Measurements from ENCODE around the gene PIK3R6. TPM values are rescaled to one million over a fixed set of nuclear protein-coding genes. Genes with fewer than 3 reads are reported as not detected.

Gene PIK3R6
- total and polyA plus RNA-seq, 12 donors, result 0.17 to 1.7 (median 0.83) TPM

GRCh38 chr17:8800656-8801055, 66.8 kb downstream of the PIK3R6 start:
- H3K9me3 ChIP-seq (replicated peaks in 1 of 3), result no peaks in the 10 kb centered on the region
- peaks cover 8% of the 10 kb centered on the region for H3K27me3 ChIP-seq
- 68 to 84% (median 75%) methylated on average over 2 of the region's 2 CpGs for WGBS, 4 donors
- intact Hi-C loops (cut with DNase I), result no loop called here
- no peak overlapping the region for H3K27ac ChIP-seq
- no peak for DNase-seq
- no peak overlapping the region for H3K4me3 ChIP-seq
- H3K4me1 ChIP-seq (replicated peaks in 1 of 2), result no peaks in the 10 kb centered on the region
- H3K36me3 ChIP-seq (replicated peaks in 1 of 2), result no peaks in the 10 kb centered on the region
- no peak for TF ChIP-seq CTCF (IDR thresholded peaks at IDR 0.05)
- TF ChIP-seq POLR2A (IDR thresholded peaks at IDR 0.05), result no peak

GRCh38 chr17:8799570-8800212, 67.8 kb downstream of the PIK3R6 start:
- H3K4me1 ChIP-seq (replicated peaks in 1 of 2), result no peaks in the 10 kb centered on the region
- H3K27ac ChIP-seq, result no peak overlapping the region
- no peak overlapping the region for H3K4me3 ChIP-seq
- intact Hi-C loops (cut with DNase I), result no loop called here
- 49 to 65% (median 57%) methylated on average over 12 to 15 of the region's 15 CpGs for WGBS, 4 donors
- DNase-seq, result no peak
- H3K36me3 ChIP-seq (replicated peaks in 1 of 2), result no peaks in the 10 kb centered on the region
- peaks cover 8% of the 10 kb centered on the region for H3K27me3 ChIP-seq
- no peak for TF ChIP-seq CTCF (IDR thresholded peaks at IDR 0.05)
- no peak for TF ChIP-seq POLR2A (IDR thresholded peaks at IDR 0.05)
- no peaks in the 10 kb centered on the region for H3K9me3 ChIP-seq (replicated peaks in 1 of 3)

GRCh38 chr17:8798846-8799569, 68.5 kb downstream of the PIK3R6 start, which contains the start of gene MFSD6L:
TSS of gene MFSD6L (minus strand) at chr17:8799365. CDS start at chr17:8799120, 245 bp downstream.
- Histone ChIP-seq H3K4me1 (replicated peaks in 1 of 2) (no peaks in the 10 kb centered on the region), H3K9me3 (replicated peaks in 1 of 3) (no peaks in the 10 kb centered on the region), H3K4me3 (no peak within 1 kb of the TSS), H3K36me3 (replicated peaks in 1 of 2) (no peaks in the 10 kb centered on the region), H3K27ac (no peak within 1 kb of the TSS), H3K27me3 (peaks cover 8% of the 10 kb centered on the region)
- intact Hi-C loops (cut with DNase I), result no loop called here
- TF ChIP-seq CTCF (IDR thresholded peaks at IDR 0.05) (no peak), POLR2A (IDR thresholded peaks at IDR 0.05) (no peak)
- 23 to 45% (median 33%) methylated on average over 8 to 62 of the region's 62 CpGs for WGBS, 4 donors
- DNase-seq, result no peak

GRCh38 chr17:8798176-8798845, 69.2 kb downstream of the PIK3R6 start:
- DNase-seq, result no peak
- no peak for TF ChIP-seq CTCF (IDR thresholded peaks at IDR 0.05)
- TF ChIP-seq POLR2A (IDR thresholded peaks at IDR 0.05), result no peak
- Histone ChIP-seq H3K9me3 (replicated peaks in 1 of 3) (no peaks in the 10 kb centered on the region), H3K36me3 (replicated peaks in 1 of 2) (no peaks in the 10 kb centered on the region), H3K27ac (no peak overlapping the region), H3K27me3 (peaks cover 8% of the 10 kb centered on the region), H3K4me1 (replicated peaks in 1 of 2) (no peaks in the 10 kb centered on the region), H3K4me3 (no peak overlapping the region)
- intact Hi-C loops (cut with DNase I), result no loop called here
- WGBS, 4 donors, result 70 to 84% (median 73%) methylated on average over 16 to 23 of the region's 23 CpGs
